NCI-H510A treated with DMSO at 0.1 percent for 48 hours (cell line): ENCODE measurements around the gene ST6GALNAC4.
A peak's percentile ranks its signal among the peaks of the same experiment; 100 is the strongest.
"Not testable (repeated sequence)": the region's sequence is repeated elsewhere in the genome, so short reads cannot be mapped to it uniquely, and the experiment has no call there.

Source experiments
- DNase-seq: peaks from one replicate; lab custom pipeline; 2025; lab: John Stamatoyannopoulos, UW

ST6GALNAC4 gene

GRCh38 chr9:127870153-127870491 is 46.7 kb downstream of the ST6GALNAC4 start:
- not testable (repeated sequence) for DNase-seq

- peak; percentile 62 for DNase-seq
Measured at GRCh38 chr9:127869310-127870152, 47.3 kb downstream of the ST6GALNAC4 start.

GRCh38 chr9:127868278-127868902 is 48.5 kb downstream of the ST6GALNAC4 start:
- no peak for DNase-seq

GRCh38 chr9:127867356-127868277 is 49.2 kb downstream of the ST6GALNAC4 start:
- no peak for DNase-seq

GRCh38 chr9:127866535-127866934 is 50.3 kb downstream of the ST6GALNAC4 start:
- DNase-seq = no peak

GRCh38 chr9:127865645-127866464 is 51.0 kb downstream of the ST6GALNAC4 start:
- no peak for DNase-seq

- DNase-seq = no peak
Measured at GRCh38 chr9:127863191-127863621, 53.6 kb downstream of the ST6GALNAC4 start.

- DNase-seq = no peak
Measured at GRCh38 chr9:127862075-127863011, 54.5 kb downstream of the ST6GALNAC4 start.

- DNase-seq = no peak
Measured at GRCh38 chr9:127860779-127861178, 56.1 kb downstream of the ST6GALNAC4 start.

GRCh38 chr9:127860260-127860659 is 56.6 kb downstream of the ST6GALNAC4 start:
- no peak for DNase-seq

GRCh38 chr9:127858041-127858512 is 58.8 kb downstream of the ST6GALNAC4 start:
- DNase-seq = peak; percentile 37
